CD4-positive, alpha-beta T cell treated with Interleukin-12 subunit alpha and Interleukin-12 subunit beta, for 1 hour (primary cell): Measurements from ENCODE around the gene KIF20A.
"Not testable (repeated sequence)": the region's sequence is repeated elsewhere in the genome, so short reads cannot be mapped to it uniquely, and the experiment has no call there.

Source experiments
- DNase-seq: peaks from one replicate; pipeline ENCODE4 v3.0.0-alpha.2; 2020

Gene KIF20A

GRCh38 chr5:138178516-138179276 is at the start of gene KIF20A, which contains the start of gene BRD8:
KIF20A (plus strand) TSS chr5:138179112; CDS start chr5:138179681, 569 bp downstream.
BRD8 (minus strand) TSS chr5:138178630; CDS start chr5:138178614, 16 bp downstream.
- peak; percentile 93 for DNase-seq

GRCh38 chr5:138129347-138129746 is 49.6 kb upstream of the KIF20A start:
- DNase-seq: no peak

GRCh38 chr5:138132543-138132942 is 46.4 kb upstream of the KIF20A start:
- DNase-seq: no peak

GRCh38 chr5:138138949-138139780 is 39.7 kb upstream of the KIF20A start, which contains the start of gene NME5:
NME5 (minus strand) TSS chr5:138139428; CDS start chr5:138138780, 648 bp downstream.
- no peak for DNase-seq

DNA sequence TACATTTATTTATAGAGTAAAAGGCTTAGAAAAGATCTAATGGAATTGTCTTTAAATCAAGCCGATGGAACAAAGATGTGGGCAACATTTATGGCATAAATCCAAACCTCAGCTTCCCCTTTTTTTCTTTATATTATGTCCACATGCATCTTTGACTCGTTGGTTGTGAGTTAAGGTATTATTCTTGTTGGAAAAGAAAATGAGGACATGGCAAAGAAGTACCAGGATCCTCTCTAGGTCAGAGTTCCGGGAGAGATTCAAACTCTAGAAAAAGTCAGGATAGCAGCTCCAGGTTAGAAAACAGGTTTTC is 39.2 kb upstream of the KIF20A start:
- DNase-seq: no peak

GRCh38 chr5:138140268-138140667 is 38.6 kb upstream of the KIF20A start:
- DNase-seq: no peak

- DNase-seq: no peak
Measured at GRCh38 chr5:138141734-138142133, 37.2 kb upstream of the KIF20A start.

DNA sequence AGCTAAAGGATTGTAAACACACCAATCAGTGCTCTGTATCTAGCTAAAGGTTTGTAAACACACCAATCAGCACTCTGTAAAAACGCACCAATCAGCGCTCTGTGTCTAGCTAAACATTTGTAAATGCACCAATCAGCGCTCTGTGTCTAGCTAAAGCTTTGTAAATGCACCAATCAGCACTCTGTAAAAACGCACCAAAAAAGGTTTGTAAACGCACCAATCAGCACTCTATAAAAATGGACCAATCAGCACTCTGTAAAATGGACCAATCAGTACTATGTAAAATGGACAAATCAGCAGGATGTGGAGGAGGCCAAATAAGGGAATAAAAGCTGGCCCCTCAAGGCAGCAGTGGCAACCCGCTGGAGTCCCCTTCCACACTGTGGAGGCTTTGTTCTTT is 35.3 kb upstream of the KIF20A start:
- not testable (repeated sequence) for DNase-seq

DNA sequence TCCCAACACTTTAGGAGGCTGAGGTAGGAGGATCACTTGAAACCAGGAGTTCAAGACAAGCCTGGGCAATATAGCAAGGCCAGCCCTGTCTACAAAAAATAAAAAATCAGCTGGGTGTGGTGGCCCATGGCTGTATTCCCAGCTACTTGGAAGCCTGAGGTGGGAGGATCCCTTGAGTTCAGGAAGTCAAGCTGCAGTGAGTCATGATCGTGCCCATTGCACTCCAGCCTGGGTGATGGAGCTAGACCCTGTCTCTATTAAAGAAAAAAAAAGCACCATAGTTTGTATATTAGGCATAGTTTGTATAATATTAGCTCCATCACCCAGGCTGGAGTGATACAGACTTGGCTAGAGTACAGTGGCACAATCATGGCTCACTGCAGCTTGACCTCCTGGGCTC is 30.1 kb upstream of the KIF20A start:
- DNase-seq: no peak

DNA sequence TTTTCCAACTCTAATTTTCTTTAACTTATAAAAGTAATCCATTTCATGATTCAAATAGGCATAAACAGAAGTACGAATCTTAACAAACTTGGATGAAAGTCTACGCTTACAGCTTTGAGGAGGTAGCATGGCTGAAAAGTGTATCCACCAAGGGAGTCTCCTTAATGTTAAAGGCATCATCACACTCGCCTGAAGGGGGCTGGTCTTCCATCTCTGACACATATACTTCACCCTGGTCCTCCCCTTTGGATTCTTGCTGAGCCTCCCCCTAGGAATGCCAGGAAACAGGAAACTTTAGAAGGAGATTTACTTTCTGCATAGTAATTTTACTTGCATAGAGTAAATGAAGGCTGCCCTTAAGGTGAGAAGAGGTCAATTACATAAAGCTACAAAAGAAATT is 29.4 kb upstream of the KIF20A start:
- DNase-seq: no peak

GRCh38 chr5:138155977-138156376 is 22.9 kb upstream of the KIF20A start:
- not testable (repeated sequence) for DNase-seq

DNA sequence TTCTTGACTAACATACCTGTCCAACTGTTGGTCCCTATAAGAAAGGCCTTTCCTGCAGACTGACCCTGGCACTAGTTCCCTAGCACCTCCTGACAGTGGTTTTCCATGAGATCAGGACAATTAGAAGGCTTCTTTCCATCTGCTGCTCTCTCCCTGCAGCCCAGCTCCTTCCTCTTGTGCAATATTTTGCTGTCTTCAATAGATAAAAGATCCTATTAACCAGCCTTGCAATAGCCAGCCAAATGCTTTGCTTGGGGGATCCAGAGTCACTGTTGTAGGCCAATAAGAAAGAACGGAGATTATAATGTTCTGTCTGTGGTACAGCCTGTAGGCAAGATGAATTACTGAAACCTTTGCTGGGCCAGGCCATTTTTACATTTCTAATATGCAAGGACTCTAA is 21.3 kb upstream of the KIF20A start:
- DNase-seq: no peak

GRCh38 chr5:138159666-138160065 is 19.2 kb upstream of the KIF20A start:
- no peak for DNase-seq

- DNase-seq: no peak
Measured at GRCh38 chr5:138160706-138161105, 18.2 kb upstream of the KIF20A start.

DNA sequence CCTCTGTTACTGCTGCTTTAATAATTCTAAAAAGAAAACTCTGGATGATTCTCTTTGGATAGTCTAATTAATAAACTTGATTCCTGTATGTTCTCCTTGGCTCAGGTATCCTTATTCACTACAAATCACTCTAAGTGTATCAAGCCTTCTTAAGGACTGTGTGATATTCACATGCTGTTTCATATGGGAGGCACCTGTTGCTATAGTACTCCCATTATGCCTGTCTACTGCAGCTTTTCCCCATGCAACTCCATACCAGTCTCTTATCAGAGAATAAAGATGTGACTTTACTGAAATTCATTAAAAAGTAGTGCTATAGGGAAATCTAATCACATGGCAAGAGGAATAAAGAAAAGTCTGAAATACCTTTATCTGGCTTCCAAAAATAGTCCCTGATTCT is 15.2 kb upstream of the KIF20A start:
- DNase-seq: no peak

GRCh38 chr5:138169124-138169523 is 9.8 kb upstream of the KIF20A start:
- DNase-seq: no peak

DNA sequence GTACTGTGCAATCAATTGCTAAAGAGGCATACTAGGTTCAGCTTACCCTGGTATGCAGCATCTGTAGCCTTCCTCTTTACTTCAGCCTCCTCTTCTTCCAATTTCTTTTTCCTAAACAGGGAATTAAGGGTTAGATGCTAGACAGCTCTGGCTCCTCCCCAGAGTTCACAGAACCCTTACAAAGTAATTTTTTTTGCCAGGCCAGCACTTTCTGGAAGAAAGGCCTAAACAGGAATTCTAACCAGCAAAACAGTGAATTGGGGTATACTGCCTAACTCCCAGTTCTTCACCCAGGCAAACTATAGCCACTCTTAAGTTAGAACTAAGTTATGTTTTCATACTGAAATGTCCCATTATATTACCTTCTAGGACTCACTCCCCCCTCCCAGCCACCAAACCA is 8.6 kb upstream of the KIF20A start:
- no peak for DNase-seq

- DNase-seq: peak; percentile 24
Measured at GRCh38 chr5:138177941-138178515, 884 bp upstream of the KIF20A start.

GRCh38 chr5:138179277-138179857 is 455 bp downstream of the KIF20A start:
- DNase-seq: no peak

DNA sequence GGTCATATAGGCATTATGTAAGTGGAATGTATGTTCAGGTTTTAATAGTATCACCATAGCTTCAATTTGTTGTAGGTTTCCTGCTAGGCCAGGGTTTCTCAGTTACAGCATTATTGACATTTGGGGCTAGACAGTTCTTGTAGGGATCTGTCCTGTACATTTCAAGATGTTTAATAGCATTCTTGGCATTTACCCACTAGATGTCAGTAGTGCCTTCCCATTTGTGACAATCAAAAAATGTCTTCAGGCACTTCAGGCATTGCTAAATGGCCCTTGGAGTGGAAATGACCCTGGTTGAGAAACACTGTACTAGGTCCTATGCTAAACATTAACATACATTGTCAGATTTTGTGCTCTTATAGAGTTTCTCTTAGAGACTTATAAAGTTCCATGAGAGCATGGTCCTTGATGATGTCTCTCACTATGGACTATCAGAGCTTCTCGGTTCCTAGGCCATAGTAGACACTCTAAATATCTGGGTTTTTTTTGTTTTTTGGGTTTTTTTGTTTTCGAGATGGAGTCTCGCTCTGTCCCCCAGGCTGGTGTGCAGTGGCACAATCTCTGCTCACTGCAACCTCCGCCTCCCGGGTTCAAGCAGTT is 1.4 kb downstream of the KIF20A start:
- peak; percentile 49 for DNase-seq

GRCh38 chr5:138180841-138181240 is 1.9 kb downstream of the KIF20A start:
- DNase-seq: no peak

- DNase-seq: no peak
Measured at GRCh38 chr5:138182808-138183207, 3.9 kb downstream of the KIF20A start.

DNA sequence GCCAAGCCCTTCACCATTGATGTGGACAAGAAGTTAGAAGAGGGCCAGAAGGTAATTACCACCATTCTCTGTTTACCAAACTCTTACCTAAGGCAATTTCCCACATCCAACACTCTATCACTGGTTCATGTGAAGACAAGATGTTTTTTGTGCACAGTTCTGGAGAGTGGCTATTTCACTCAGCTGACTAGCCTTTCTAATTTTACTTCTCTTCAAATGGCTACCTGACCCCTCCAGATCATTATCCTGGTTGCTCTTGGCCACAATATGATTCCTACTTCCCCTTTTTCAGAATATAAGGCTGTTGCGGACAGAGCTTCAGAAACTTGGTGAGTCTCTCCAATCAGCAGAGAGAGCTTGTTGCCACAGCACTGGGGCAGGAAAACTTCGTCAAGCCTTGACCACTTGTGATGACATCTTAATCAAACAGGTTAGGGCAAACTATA is 7.1 kb downstream of the KIF20A start:
- DNase-seq: no peak
